ENCODE data around the gene ZNF385B. TPM values are rescaled to one million over a fixed set of nuclear protein-coding genes. Genes with fewer than 3 reads are reported as not detected.

The ZNF385B gene
- total RNA-seq, 1 experiment from 2014 or later, result 9.3 TPM

DNA sequence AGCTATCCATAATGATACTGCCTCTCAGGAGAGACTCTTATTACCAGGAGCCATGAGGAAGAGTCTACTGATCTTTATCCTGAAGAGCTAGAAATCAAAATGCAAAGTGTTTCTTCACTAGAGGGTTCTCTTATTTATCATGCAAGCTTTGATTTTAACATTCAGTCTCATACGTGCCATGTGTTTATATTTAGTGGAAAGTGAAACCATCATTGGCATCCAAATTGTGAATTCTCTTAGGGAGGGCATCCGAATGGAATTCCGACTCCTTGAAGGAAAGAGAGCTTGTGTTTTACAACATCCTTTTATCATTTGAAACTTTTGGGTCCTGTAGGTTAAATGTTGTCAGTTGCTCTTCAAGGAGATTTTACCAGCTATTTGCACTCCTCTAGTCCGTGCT lies 426.4 kb downstream of the ZNF385B start (continued):
- TF ChIP-seq, protein P1, sequence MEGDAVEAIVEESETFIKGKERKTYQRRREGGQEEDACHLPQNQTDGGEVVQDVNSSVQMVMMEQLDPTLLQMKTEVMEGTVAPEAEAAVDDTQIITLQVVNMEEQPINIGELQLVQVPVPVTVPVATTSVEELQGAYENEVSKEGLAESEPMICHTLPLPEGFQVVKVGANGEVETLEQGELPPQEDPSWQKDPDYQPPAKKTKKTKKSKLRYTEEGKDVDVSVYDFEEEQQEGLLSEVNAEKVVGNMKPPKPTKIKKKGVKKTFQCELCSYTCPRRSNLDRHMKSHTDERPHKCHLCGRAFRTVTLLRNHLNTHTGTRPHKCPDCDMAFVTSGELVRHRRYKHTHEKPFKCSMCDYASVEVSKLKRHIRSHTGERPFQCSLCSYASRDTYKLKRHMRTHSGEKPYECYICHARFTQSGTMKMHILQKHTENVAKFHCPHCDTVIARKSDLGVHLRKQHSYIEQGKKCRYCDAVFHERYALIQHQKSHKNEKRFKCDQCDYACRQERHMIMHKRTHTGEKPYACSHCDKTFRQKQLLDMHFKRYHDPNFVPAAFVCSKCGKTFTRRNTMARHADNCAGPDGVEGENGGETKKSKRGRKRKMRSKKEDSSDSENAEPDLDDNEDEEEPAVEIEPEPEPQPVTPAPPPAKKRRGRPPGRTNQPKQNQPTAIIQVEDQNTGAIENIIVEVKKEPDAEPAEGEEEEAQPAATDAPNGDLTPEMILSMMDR (IDR thresholded peaks at IDR 0.05 in 2 of 3, conservative IDR thresholded peaks at IDR 0.05 in 1 of 3; ENCODE audit: borderline replicate concordance in 1 of 3, insufficient read depth in 1 of 3, low read depth in 2 of 3, low read length in 2 of 3), result no peak
- TF ChIP-seq EZH2phosphoT487 (IDR thresholded peaks at IDR 0.05; ENCODE audit: borderline replicate concordance) (no peak), SP1 (IDR thresholded peaks at IDR 0.05; ENCODE audit: low read depth) (no peak), FOSL1 (IDR thresholded peaks at IDR 0.05; ENCODE audit: low read depth) (no peak), POLR2A (IDR thresholded peaks at IDR 0.05; ENCODE audit: borderline replicate concordance, extremely low read depth, insufficient read depth, insufficient read length) (no peak), EZH2 (IDR thresholded peaks at IDR 0.05) (no peak)

DNA sequence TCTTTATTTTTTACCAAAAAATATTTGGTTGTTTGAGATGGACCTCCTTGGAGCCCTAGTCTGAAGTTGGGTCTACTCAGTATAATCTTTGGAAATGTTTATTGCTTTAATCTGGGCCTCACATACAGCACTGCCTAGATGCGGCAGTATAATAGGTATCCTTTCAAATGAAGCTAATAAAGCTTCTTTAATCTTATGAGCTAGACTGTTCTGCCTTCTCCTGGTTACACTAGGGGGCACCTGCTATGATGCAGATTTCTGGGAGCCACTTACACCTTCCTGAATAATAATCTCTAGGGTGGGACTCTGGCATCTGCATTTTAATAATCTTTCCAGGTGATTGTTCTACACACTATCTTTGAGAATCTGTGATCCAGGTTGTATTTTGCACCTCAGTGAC lies 427.1 kb downstream of the ZNF385B start:
- H3K27me3 ChIP-seq (ENCODE audit: insufficient read depth, low read length), result no peaks in the 10 kb centered on the region
- H3K9me2 ChIP-seq (ENCODE audit: insufficient read depth), result no peaks in the 10 kb centered on the region
- ChIA-PET CTCF (interaction anchor here (0.6 kb wide), 1 partner anchor 11 kb away, joined by 3 read pairs; no protein-coding TSS in a partner anchor), POLR2A (no interaction called here), RAD21 (ENCODE audit: low non-redundant PET in 1 of 2, low total read pairs in 2 of 2, uncharacterized antibody in 2 of 2, unreplicated experiment in 2 of 2) (no interaction called here)
- no peaks in the 10 kb centered on the region for H3K79me2 ChIP-seq (ENCODE audit: insufficient read depth, low read length)
- no peak overlapping the region for H3K4me3 ChIP-seq (replicated peaks in 1 of 2; ENCODE audit: low read depth in 1 of 2, low read length in 2 of 2)
- no peak overlapping the region for H3K4me2 ChIP-seq (ENCODE audit: low read length)
- TF ChIP-seq CEBPB (IDR thresholded peaks at IDR 0.05; ENCODE audit: low read depth) (no peak), POLR2A (IDR thresholded peaks at IDR 0.05; ENCODE audit: borderline replicate concordance, extremely low read depth, insufficient read depth, insufficient read length) (no peak), EZH2phosphoT487 (IDR thresholded peaks at IDR 0.05; ENCODE audit: borderline replicate concordance) (no peak), YY1 (IDR thresholded peaks at IDR 0.05; ENCODE audit: extremely low read depth, insufficient replicate concordance, low read depth, low read length) (no peak), RAD21 (IDR thresholded peaks at IDR 0.05; ENCODE audit: low read depth) (peak; percentile 15; the same call in 1 of the 2 replicates)
- TF ChIP-seq, protein P2, sequence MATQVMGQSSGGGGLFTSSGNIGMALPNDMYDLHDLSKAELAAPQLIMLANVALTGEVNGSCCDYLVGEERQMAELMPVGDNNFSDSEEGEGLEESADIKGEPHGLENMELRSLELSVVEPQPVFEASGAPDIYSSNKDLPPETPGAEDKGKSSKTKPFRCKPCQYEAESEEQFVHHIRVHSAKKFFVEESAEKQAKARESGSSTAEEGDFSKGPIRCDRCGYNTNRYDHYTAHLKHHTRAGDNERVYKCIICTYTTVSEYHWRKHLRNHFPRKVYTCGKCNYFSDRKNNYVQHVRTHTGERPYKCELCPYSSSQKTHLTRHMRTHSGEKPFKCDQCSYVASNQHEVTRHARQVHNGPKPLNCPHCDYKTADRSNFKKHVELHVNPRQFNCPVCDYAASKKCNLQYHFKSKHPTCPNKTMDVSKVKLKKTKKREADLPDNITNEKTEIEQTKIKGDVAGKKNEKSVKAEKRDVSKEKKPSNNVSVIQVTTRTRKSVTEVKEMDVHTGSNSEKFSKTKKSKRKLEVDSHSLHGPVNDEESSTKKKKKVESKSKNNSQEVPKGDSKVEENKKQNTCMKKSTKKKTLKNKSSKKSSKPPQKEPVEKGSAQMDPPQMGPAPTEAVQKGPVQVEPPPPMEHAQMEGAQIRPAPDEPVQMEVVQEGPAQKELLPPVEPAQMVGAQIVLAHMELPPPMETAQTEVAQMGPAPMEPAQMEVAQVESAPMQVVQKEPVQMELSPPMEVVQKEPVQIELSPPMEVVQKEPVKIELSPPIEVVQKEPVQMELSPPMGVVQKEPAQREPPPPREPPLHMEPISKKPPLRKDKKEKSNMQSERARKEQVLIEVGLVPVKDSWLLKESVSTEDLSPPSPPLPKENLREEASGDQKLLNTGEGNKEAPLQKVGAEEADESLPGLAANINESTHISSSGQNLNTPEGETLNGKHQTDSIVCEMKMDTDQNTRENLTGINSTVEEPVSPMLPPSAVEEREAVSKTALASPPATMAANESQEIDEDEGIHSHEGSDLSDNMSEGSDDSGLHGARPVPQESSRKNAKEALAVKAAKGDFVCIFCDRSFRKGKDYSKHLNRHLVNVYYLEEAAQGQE (IDR thresholded peaks at IDR 0.05; ENCODE audit: low read depth), result no peak
- ATAC-seq (no peak; the same call in 1 of the 2 replicates), DNase-seq (ENCODE audit: low read depth, low spot score) (no peak)
- H2AFZ ChIP-seq (ENCODE audit: low read depth, low read length, poor library complexity, severe bottlenecking), result no peak overlapping the region
- intact Hi-C loops (cut with micrococcal nuclease), result no loop called here
- H3K9ac ChIP-seq (ENCODE audit: low read length), result no peak overlapping the region
- H3K4me1 ChIP-seq (ENCODE audit: control insufficient read depth in 1 of 2, insufficient read depth in 2 of 2, low read length in 2 of 2), result no peaks in the 10 kb centered on the region
- no TSS peak for BruUV-seq (replicated peaks)
- H3K9me3 ChIP-seq (ENCODE audit: control insufficient read depth in 1 of 2, insufficient read depth in 1 of 2, low read depth in 1 of 2, low read length in 2 of 2), result no peaks in the 10 kb centered on the region
- H3K27ac ChIP-seq (ENCODE audit: low read depth, low read length), result no peak overlapping the region
- H3K36me3 ChIP-seq (ENCODE audit: control insufficient read depth in 1 of 2, insufficient read depth in 2 of 2, low read length in 2 of 2), result no peaks in the 10 kb centered on the region
- no peaks in the 10 kb centered on the region for H4K20me1 ChIP-seq (ENCODE audit: insufficient read depth)

Data from HCT116 (cell line).